Bronchial epithelial cell (primary cell): ENCODE data around the gene MMP8. TPM values are rescaled to one million over a fixed set of nuclear protein-coding genes. Genes with fewer than 3 reads are reported as not detected.

Experiments
- DNase-seq: peaks from one replicate; pipeline ENCODE4 v3.0.0-alpha.2; 2010; ENCODE audit warnings: low read depth
- FAIRE-seq: peaks from 2 replicates; lab custom pipeline; 2011; peaks lifted over from hg19 to GRCh38; lab: Jason Lieb, UNC
- H3K27me3 ChIP-seq: 2 replicates; pipeline ENCODE4 v1.5.1; 2011; ENCODE audit warnings: low read length; ENCODE audit not compliant: control insufficient read depth, insufficient read depth
- H3K36me3 ChIP-seq: 2 replicates; pipeline ENCODE4 v1.5.1; 2011; ENCODE audit warnings: low read length; ENCODE audit not compliant: control insufficient read depth, insufficient read depth
- H3K4me3 ChIP-seq: 2 replicates; pipeline ENCODE4 v1.5.1; 2011; ENCODE audit warnings: mild to moderate bottlenecking, low read depth, low read length, control low read depth
- CTCF ChIP-seq: IDR thresholded peaks from 2 replicates; pipeline ENCODE4 v1.5.1; 2011; ENCODE audit warnings: mild to moderate bottlenecking, moderate library complexity, low read length, control low read depth, inconsistent platforms; ENCODE audit not compliant: insufficient read depth, severe bottlenecking
- total RNA-seq: library from RNA; depleted of rRNA; stranded (reverse); fragments of >200 nt; gene quantifications from 2 replicates; pipeline ENCODE4 v1.2.1, GENCODE V29; 2014

Gene MMP8
- total RNA-seq, 1 donor from 2014 or later, result not detected

GRCh38 chr11:102729849-102730815 is 5.4 kb upstream of the MMP8 start:
- Histone ChIP-seq H3K27me3 (no peaks in the 10 kb centered on the region), H3K36me3 (no peaks in the 10 kb centered on the region), H3K4me3 (no peak overlapping the region)
- TF ChIP-seq CTCF, result no peak
- FAIRE-seq (no peak), DNase-seq (no peak)

GRCh38 chr11:102727890-102728289 is 3.1 kb upstream of the MMP8 start:
- Histone ChIP-seq H3K27me3 (no peaks in the 10 kb centered on the region), H3K4me3 (no peak overlapping the region), H3K36me3 (no peaks in the 10 kb centered on the region)
- FAIRE-seq (no peak), DNase-seq (peak; percentile 93)
- TF ChIP-seq CTCF, result no peak

GRCh38 chr11:102722821-102723220 is 1.9 kb downstream of the MMP8 start:
- no peak for DNase-seq
- FAIRE-seq, result no peak
- H3K36me3 ChIP-seq, result no peaks in the 10 kb centered on the region
- no peak for TF ChIP-seq CTCF
- no peak overlapping the region for H3K4me3 ChIP-seq
- H3K27me3 ChIP-seq, result no peaks in the 10 kb centered on the region

- FAIRE-seq (peak; percentile 23), DNase-seq (no peak)
- Histone ChIP-seq H3K27me3 (no peaks in the 10 kb centered on the region), H3K4me3 (no peak overlapping the region), H3K36me3 (no peaks in the 10 kb centered on the region)
- no peak for TF ChIP-seq CTCF
Observed at GRCh38 chr11:102719620-102720277, 5.0 kb downstream of the MMP8 start.

GRCh38 chr11:102717280-102717679 is 7.5 kb downstream of the MMP8 start:
- no peak overlapping the region for H3K4me3 ChIP-seq
- FAIRE-seq, result no peak
- no peaks in the 10 kb centered on the region for H3K36me3 ChIP-seq
- no peak for DNase-seq
- no peaks in the 10 kb centered on the region for H3K27me3 ChIP-seq
- TF ChIP-seq CTCF, result no peak
